Liver (tissue), 3 donors: ENCODE measurements around the gene HBP1.

Source experiments
- ATF3 ChIP-seq: IDR thresholded peaks from 2 replicates; pipeline ENCODE4 v1.6.1; 2016; ENCODE audit warnings: antibody characterized with exemption
- CTCF ChIP-seq: fragments of 150-350 bp; IDR thresholded peaks from 2 replicates; pipeline ENCODE4 v1.5.1; 2017; ENCODE audit warnings: improper control_type of control experiment, low read depth, low read length; ENCODE audit not compliant: missing input control
- EGR1 ChIP-seq, 2 donors: IDR thresholded peaks; 2 replicates each; pipeline ENCODE4 v1.6.1; 2016 to 2018; ENCODE audit warnings: antibody characterized with exemption in 2 of 2, low read depth in 2 of 2
- FOXA1 ChIP-seq: IDR thresholded peaks from 2 replicates; pipeline ENCODE4 v1.6.1; 2016; ENCODE audit warnings: antibody characterized with exemption
- HNF4A ChIP-seq, 2 donors: conservative IDR thresholded peaks; 2 replicates each; pipeline ENCODE4 v1.6.1; 2016; ENCODE audit warnings: antibody characterized with exemption in 2 of 2, mild to moderate bottlenecking in 2 of 2
- JUND ChIP-seq, 2 donors: IDR thresholded peaks; 2 replicates each; pipeline ENCODE4 v1.6.1; 2016; ENCODE audit warnings: antibody characterized with exemption in 2 of 2
- RAD21 ChIP-seq, 2 donors: IDR thresholded peaks; 2 replicates each; pipeline ENCODE4 v1.6.1; 2016; ENCODE audit warnings: antibody characterized with exemption in 2 of 2, mild to moderate bottlenecking in 2 of 2
- REST ChIP-seq: IDR thresholded peaks from 2 replicates; pipeline ENCODE4 v1.6.1; 2016; ENCODE audit warnings: antibody characterized with exemption, mild to moderate bottlenecking
- RXRA ChIP-seq, 2 donors: IDR thresholded peaks; 2 replicates each; pipeline ENCODE4 v1.6.1; 2017 to 2018; ENCODE audit warnings: antibody characterized with exemption in 2 of 2, mild to moderate bottlenecking in 1 of 2
- SP1 ChIP-seq: IDR thresholded peaks from 2 replicates; pipeline ENCODE4 v1.6.1; 2018; ENCODE audit warnings: antibody characterized with exemption, mild to moderate bottlenecking
- YY1 ChIP-seq: IDR thresholded peaks from 2 replicates; pipeline ENCODE4 v1.6.1; 2016; ENCODE audit warnings: antibody characterized with exemption, mild to moderate bottlenecking
- ZBTB33 ChIP-seq: IDR thresholded peaks from 2 replicates; pipeline ENCODE4 v1.6.1; 2016; ENCODE audit warnings: antibody characterized with exemption
- TF ChIP-seq, protein P1 (sequence below): IDR thresholded peaks from 2 replicates; pipeline ENCODE4 v1.6.1; 2016; ENCODE audit warnings: antibody characterized with exemption
- donor health status: healthy.
- donor health status: healthy.

GRCh38 chr7:107208024-107208521 lies 39.3 kb downstream of the HBP1 start:
- TF ChIP-seq CTCF (no peak), RAD21 (IDR thresholded peaks at IDR 0.05) (no peak), FOXA1 (no peak), REST (no peak), EGR1 (IDR thresholded peaks at IDR 0.05; ENCODE audit: low read depth in 2 of 2) (no peak), ATF3 (no peak), ZBTB33 (no peak), YY1 (no peak), JUND (IDR thresholded peaks at IDR 0.05) (no peak), HNF4A (conservative IDR thresholded peaks at IDR 0.05) (no peak), RXRA (IDR thresholded peaks at IDR 0.05) (no peak), SP1 (no peak)
- TF ChIP-seq, protein P1, sequence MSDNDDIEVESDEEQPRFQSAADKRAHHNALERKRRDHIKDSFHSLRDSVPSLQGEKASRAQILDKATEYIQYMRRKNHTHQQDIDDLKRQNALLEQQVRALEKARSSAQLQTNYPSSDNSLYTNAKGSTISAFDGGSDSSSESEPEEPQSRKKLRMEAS, result no peak
